Upper lobe of left lung (tissue), 4 donors: ENCODE data around the gene ASB15.

Source experiments
- EP300 ChIP-seq, 4 donors: sonication (generic); formaldehyde crosslinking; IDR thresholded peaks; one replicate each; pipeline ENCODE4 v1.5.1; 2017; ENCODE audit warnings: antibody characterized with exemption in 4 of 4, control low read depth in 2 of 4
- POLR2A ChIP-seq, 4 donors: fragments of 450-650 bp; IDR thresholded peaks; one replicate each; pipeline ENCODE4 v1.5.1; 2016 to 2017; ENCODE audit warnings: antibody characterized with exemption in 4 of 4, mild to moderate bottlenecking in 2 of 4
- TF ChIP-seq, protein P1 (sequence below), 6 experiments: fragments of 450-650 bp in 4 of 6; fragments of 200-600 bp in 2 of 6; sonication (generic) in 2 of 6; IDR thresholded peaks; one replicate each; pipeline ENCODE4 v1.5.1; 2016 to 2019; ENCODE audit warnings: antibody characterized with exemption in 6 of 6

DNA sequence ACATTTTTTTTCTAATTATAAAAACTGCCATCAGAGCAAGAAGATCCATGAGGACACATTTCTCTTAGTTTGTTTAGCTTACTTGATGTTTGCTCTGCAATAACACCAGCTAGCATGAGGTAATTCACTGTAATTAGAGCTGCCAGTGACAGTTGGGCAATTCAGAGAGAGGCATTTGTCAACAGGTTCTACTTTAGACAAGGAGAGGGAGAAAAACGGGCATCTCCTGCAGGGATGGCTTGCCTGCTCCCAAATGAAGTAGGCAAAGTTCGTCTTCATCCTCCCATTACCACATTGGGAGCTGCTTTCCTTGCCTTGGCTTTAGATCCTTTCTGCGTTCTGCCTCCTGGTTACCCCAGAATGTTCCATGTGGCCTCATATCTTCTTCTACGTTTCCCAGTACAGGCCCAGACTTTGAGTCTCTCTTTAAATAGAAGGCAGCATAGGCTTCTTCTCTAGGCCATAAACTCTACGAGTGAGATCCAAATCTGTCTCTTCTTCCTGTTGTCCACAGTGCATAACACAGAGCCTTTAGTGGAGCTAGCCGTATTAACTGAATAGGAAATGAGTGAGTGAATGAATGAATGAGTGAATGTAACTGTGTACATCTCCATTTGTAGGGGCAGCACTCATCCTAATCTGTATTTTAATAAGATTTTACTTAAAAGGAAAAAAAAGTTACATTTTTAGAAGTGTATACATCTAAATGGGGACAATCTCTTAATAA is 21.2 kb downstream of the ASB15 start:
- TF ChIP-seq, protein P1, sequence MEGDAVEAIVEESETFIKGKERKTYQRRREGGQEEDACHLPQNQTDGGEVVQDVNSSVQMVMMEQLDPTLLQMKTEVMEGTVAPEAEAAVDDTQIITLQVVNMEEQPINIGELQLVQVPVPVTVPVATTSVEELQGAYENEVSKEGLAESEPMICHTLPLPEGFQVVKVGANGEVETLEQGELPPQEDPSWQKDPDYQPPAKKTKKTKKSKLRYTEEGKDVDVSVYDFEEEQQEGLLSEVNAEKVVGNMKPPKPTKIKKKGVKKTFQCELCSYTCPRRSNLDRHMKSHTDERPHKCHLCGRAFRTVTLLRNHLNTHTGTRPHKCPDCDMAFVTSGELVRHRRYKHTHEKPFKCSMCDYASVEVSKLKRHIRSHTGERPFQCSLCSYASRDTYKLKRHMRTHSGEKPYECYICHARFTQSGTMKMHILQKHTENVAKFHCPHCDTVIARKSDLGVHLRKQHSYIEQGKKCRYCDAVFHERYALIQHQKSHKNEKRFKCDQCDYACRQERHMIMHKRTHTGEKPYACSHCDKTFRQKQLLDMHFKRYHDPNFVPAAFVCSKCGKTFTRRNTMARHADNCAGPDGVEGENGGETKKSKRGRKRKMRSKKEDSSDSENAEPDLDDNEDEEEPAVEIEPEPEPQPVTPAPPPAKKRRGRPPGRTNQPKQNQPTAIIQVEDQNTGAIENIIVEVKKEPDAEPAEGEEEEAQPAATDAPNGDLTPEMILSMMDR (IDR thresholded peaks at IDR 0.05), result no peak
- no peak for TF ChIP-seq EP300 (IDR thresholded peaks at IDR 0.05)
- no peak for TF ChIP-seq POLR2A (IDR thresholded peaks at IDR 0.05)
